NCI-H128 (cell line): ENCODE measurements around the gene TEX19.

Source experiments
- DNase-seq: peaks from one replicate; lab custom pipeline; 2025; ENCODE audit not compliant: unreplicated experiment; lab: John Stamatoyannopoulos, UW

The TEX19 gene

DNA sequence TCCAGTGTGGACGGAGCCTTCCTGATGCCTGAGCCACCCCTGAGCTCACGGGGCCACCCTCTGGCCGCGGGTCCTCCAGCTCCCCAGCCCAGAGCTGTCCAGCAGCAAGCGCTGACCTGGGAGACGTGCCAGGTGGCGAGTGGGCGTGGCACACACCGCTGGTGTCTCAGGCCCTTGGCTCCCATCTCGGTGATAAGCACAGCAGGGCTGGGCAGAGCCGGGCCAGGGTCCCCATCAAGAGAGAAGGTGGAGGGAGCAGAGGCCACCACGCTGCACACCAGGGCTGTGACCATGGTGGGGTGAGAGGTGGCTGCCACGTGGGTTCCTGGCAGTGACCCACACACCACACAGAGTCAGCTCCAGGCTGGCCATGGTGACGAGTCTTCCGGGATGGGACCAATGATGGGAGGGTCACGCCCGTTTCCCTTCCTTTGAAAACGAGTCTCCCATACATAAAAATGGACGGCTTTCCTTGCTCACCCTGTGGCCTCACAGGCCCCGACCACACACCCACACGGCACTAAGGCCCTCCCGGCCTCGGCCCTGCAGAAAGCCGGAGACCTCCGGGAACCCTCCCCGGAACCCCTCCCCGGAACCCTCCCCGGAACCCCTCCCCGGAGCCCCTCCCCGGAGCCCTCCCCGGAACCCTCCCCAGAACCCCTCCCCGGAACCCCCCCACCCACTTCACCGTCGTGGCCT lies 29.3 kb downstream of the TEX19 start:
- no peak for DNase-seq

DNA sequence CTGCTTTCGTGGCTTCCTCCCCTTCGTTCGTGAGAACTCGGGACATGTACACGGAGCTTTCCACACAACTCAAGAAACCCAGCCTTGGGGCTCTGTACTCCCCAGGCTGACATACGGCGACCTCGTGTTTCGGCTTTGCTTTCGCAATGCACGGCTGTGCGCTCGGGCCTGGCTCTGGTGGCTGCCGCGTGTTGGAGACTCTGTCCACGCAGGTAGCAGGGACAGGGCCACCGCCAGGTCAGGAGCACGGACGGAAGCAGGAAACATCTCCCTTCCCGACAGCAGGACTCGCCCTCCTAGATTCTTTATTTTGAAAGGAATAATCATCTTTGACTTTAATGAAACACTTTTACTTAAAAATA lies 29.9 kb downstream of the TEX19 start:
- DNase-seq = no peak

GRCh38 chr17:82389379-82389778 lies 30.3 kb downstream of the TEX19 start:
- DNase-seq = no peak

- DNase-seq = no peak
These were observed 31.2 kb downstream of the TEX19 start for GRCh38 chr17:82390015-82390859.

GRCh38 chr17:82390860-82391435 lies 31.9 kb downstream of the TEX19 start:
- no peak for DNase-seq

DNA sequence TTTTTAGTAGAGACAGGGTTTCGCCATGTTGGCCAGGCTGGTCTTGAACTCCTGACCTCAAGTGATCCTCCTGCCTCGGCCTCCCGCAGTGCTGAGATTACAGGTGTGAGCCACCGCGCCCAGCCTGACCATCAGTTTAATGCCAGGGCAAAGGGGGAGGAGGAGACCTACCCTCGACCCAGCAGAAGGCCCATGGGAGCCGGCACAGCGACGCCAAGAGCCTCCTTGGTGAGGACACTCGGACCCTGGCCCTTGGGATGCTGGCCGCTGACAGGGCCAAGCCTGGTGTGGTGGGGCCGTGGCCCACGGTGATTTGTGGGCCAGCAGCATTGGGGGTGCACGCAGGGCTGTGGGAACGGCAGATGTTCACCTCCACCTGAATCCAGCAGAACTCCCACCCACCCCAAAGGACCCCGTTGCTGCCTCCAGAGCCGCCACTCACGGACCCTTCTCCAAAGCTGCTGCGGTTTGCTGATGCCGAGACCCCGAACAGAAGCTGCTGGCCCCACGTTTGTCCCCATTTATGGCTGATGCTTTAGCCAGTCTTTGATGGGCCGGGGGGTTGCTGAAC lies 32.5 kb downstream of the TEX19 start:
- no peak for DNase-seq

DNA sequence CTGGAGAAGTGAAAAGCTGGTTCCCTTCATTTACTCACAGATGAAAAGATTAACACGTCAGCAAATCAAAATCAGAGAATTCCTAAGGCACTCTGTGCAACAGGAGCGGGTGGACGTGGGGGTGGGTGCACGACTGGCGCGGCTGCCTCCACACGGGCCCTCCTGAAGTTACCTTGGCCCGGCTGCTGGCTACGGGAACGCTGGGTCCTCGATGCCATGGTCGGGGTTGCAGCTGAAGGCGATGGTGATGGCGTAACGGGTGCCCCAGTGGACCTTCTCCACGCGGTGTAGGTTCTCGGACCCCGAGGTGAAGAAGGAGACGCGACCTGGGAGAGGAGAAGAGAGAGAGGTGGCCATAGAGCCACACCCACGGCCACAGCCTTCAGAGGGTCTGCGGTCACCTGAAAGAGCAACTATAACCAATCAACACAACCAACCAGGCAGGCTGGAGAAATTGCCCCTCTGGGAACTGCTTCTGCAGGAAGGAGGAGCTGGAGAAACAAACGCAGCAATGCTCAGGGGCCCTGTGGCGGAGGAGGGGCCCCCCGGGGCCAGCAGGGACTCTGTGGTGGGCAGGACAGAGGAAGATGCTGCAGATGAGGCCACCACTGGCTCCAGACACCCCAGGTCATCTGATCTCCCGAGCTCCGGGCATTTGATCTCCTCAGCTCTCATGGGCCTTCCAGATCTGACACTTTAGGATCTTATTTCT lies 33.3 kb downstream of the TEX19 start:
- DNase-seq = no peak

DNA sequence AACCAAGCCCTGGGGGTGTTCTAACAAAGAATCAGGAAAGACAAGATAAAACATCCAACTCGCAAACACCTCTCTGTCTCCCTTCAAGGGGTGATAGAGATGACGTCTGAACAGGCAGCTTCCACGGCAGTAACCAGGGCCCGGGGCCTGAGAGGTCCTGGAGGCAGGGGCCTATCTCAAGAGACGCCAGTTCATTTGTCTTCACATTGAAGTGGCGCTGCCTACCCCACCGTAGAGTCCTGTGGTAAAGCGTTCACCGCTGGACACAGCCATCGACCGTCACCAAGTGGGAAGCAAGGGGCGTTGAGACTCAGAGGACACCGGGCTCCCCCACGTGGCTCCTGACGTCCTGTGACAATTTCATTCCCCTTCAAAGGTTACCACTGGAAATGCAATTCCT lies 33.9 kb downstream of the TEX19 start:
- no peak for DNase-seq

DNA sequence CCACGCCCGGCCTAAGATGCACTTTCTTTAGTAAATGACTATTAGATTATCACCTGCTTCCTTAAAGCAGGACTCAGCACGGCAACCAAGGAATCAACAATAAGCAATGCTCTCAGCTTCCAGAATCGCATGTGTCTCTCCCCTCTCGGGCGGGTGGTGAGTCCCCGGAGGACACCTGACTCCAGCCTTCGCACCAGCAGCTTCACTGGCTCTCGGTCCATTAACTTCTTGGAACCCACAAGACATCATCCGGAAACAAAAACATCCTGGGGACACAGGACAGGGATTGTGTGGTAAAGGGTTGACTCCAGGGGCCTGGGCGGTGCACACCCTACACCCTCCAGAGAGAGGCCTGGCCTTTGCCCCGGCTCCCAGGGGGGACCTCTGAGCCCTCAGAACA lies 35.2 kb downstream of the TEX19 start:
- DNase-seq = no peak

GRCh38 chr17:82396601-82397435 lies 37.8 kb downstream of the TEX19 start:
- no peak for DNase-seq

DNA sequence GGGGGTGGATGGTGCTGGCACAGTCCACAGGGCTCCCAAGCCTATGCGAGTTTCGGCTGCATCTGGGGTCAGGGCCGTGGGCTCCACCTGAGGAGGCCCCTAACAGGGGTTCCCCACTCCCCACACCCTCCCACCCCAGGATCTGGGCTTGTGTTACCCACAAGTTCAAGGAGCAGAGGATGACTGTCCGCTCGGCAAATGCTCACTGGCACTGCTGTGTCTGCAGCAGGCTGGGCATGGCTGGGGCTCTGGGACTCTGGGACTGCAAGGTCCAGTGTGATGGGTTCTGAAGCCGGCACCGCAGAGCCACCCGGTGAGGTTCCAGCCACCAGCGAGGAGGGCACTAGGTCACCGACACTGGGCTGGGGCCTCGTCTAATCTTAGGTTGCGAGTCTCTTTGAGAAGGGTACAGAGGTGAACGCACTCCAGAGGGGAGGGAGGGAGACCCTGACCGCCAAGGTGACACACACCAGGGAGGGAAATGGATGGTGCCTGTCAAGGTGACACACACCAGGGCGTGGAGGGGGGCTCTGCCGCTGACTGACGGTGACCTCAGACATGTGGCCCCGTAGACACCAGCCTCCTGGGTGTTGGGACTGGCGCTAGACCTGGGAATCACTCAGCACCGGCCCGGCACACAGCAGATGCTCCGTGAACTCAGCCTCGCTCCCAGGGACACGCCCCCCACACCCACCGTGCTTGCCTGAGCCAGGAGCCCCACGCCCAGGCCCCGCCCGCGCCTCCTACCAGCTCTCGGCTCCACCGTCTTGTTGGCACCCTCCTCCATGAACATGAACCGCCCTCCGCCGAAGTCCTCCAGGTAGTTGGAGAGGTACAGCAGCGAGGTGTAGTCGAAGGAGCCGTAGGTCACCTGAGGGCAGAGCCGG lies 38.6 kb downstream of the TEX19 start:
- no peak for DNase-seq

DNA sequence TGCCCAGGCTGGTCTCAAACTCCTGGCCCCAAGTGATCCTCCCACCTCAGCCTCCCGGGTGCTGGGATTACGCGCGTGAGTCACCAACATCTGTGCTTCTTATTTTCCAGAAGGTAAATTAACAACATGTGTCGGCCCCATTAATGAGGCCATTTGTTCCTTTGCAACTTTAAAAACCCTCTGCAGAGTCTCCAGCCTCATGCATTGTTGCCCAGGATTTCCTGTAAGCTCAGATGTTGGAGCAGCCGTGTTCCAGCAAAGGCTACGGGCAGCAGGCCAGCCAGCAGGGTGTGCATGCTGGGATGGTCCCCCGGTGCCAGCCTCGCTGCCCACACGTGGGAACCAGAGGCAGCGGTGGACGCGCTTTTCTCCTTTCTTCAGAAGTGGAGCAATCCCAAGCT lies 40.0 kb downstream of the TEX19 start:
- DNase-seq = no peak

- DNase-seq = no peak
These were observed 40.6 kb downstream of the TEX19 start for GRCh38 chr17:82399601-82400101.

- no peak for DNase-seq
These were observed 41.2 kb downstream of the TEX19 start for GRCh38 chr17:82400206-82400605.

DNA sequence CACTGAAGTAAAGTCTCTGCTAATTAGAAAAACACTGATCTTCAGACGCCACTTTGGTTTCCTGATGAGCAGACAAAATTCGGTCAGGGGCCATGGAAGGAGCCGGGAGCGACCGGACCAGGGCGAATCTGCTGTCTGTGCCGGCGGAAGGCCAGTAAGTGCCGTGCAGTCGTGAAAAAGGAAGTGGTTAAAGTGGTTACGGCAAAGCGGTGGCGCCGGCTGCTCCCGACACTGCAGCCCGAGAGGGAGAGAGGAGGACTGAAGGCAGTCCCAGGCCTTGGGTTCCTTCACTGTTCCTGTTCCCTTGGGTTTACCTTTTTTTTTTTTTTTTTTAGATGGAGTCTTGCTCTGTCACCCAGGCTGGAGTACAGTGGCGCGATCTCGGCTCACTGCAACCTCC lies 41.8 kb downstream of the TEX19 start:
- DNase-seq = no peak

DNA sequence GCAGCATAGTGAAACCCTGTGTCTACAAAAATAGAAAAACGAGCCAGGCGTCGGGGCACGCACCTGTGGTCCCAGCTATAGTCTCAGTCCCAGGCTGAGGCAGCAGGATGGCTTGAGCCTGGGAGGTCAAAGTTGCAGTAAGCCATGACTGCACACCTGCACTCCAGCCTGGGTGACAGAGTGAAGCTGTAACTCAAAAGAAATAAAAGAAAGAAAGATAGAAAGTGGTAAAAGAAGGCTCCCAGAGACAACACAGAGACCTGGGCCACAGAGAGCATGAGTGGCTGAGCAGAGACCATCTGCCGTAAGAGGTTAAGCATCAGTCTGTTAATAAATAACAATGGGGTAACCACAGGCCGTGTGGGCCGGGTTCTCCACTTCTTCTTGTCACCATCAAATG lies 43.8 kb downstream of the TEX19 start:
- no peak for DNase-seq

GRCh38 chr17:82403662-82404660 lies 44.9 kb downstream of the TEX19 start:
- DNase-seq = no peak

DNA sequence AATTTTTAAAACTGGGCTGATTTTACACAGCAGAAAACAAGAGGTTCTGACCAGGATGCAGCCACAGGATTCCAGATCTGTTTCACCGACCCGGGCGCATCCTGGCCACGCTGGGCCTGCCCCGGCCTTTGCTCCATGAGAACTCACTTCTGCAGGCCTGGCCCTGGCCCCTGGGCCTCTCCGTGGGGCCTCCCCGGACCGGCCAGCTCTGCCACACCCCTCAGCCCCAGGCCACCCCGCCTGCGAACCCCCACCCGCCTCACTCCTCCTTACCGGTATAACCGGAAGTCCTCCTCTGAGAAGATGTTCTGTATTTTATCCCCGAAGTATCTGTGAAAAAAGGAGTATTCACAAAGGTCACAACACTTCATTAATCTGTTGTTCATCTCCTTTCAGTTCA lies 46.0 kb downstream of the TEX19 start:
- no peak for DNase-seq
